GM13977 (cell line): ENCODE data around the gene CCDC14.
"Not testable (repeated sequence)": the region's sequence is repeated elsewhere in the genome, so short reads cannot be mapped to it uniquely, and the experiment has no call there.

Source experiments
- DNase-seq: peaks from one replicate; pipeline ENCODE4 v3.0.0; 2012; ENCODE audit warnings: low spot score
- in situ Hi-C: fragments of 300-500 bp; cut with MboI; formaldehyde crosslinking; loops from one replicate; pipeline ENCODE4 v1.12.0; 2022; ENCODE audit warnings: low sequenced_read_pairs, low pct_unique_long_range_greater_than_20kb, mixed read lengths, inconsistent platforms; ENCODE audit not compliant: unreplicated experiment
- TF ChIP-seq, protein P1 (sequence below): IDR thresholded peaks from 2 replicates; pipeline ENCODE4 v1.5.1; 2012; ENCODE audit warnings: mild to moderate bottlenecking, control low read depth; ENCODE audit not compliant: insufficient read depth; ENCODE audit errors: extremely low read depth, missing control alignments

CCDC14 gene

GRCh38 chr3:123971406-123971805, 10.4 kb upstream of the CCDC14 start:
- DNase-seq = no peak
- in situ Hi-C loops = no loop called here
- TF ChIP-seq, protein P1, sequence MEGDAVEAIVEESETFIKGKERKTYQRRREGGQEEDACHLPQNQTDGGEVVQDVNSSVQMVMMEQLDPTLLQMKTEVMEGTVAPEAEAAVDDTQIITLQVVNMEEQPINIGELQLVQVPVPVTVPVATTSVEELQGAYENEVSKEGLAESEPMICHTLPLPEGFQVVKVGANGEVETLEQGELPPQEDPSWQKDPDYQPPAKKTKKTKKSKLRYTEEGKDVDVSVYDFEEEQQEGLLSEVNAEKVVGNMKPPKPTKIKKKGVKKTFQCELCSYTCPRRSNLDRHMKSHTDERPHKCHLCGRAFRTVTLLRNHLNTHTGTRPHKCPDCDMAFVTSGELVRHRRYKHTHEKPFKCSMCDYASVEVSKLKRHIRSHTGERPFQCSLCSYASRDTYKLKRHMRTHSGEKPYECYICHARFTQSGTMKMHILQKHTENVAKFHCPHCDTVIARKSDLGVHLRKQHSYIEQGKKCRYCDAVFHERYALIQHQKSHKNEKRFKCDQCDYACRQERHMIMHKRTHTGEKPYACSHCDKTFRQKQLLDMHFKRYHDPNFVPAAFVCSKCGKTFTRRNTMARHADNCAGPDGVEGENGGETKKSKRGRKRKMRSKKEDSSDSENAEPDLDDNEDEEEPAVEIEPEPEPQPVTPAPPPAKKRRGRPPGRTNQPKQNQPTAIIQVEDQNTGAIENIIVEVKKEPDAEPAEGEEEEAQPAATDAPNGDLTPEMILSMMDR = no peak

DNA sequence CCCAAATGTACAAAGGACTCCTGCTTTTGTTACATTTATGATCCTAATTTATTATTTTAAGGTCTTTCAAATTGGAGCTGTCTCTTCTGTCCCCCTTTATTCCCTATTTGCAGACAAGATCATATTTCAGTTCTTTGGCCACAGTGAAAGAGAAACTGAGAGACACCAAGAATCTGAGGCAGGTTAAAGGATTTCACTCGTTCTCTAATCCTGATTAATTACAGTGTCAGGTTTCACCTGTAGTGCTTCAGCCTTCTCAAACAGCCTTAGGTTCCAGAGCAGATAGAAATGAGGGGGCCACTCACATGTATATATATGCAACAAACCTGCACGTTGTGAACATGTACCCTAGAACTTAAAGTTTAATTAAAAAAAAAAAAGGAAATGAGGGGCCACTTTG, 6.2 kb upstream of the CCDC14 start:
- DNase-seq, in situ Hi-C loops: not testable (repeated sequence)

DNA sequence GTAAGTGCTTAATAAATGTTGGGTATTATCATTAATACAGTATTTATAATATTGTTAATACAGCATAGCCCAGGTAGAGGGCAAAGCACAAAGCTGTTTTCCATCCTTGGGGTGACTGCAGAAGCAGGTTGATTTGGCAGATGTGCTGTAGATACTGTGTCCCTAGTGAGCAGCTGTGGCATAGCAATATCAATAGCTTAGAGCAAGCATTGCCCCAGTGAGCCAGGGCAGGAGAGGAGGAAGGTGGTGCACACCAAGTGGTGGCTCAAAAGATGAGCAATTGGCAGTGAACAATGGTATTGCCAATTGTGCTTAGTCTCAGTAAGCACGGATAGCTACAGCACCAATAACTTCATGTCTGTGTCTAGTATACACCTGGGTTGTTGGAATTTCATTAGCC, 5.8 kb upstream of the CCDC14 start:
- in situ Hi-C loops, DNase-seq: not testable (repeated sequence)

DNA sequence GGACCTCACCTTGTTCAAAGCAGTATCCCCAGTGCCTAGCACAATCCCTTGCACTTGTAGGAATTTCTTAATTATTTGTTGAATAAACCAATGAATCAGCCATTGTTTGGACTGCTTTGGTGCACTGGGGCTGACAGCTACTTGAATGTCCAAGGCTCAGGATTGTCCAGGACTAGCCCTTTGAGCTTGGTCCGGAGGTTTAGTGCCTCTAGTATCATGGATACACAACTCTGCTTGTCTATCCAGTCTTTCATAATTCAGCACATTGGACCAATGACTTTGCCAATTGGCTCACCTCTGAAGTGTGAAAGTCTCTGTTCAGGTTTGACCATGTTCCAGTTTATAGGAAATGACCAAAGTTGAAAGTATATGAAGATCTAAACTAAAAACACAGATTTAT, 3.8 kb upstream of the CCDC14 start:
- in situ Hi-C loops, DNase-seq: not testable (repeated sequence)

DNA sequence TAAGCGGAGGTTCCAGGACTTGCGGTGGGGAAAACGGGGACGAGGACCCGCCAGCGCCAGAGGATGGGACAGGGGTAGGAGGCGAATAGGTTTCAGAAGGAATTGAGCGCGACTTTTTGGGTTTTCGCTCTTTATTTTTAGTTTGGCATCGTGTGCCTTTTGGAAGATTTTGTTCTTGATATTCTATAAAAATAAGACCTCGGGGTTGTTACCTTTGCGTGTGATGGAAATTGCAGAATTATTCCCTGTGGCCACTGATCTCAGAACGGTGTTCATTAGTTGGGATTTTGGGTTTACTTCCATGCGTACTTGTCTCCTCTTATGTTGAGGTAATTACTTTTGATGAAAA, 453 bp upstream of the CCDC14 start:
- TF ChIP-seq, protein P1 = no peak
- no peak for DNase-seq
- in situ Hi-C loops = no loop called here

- TF ChIP-seq, protein P1 = no peak
- DNase-seq = no peak
- in situ Hi-C loops = no loop called here
Measured at GRCh38 chr3:123953735-123954134, 7.3 kb downstream of the CCDC14 start.

DNA sequence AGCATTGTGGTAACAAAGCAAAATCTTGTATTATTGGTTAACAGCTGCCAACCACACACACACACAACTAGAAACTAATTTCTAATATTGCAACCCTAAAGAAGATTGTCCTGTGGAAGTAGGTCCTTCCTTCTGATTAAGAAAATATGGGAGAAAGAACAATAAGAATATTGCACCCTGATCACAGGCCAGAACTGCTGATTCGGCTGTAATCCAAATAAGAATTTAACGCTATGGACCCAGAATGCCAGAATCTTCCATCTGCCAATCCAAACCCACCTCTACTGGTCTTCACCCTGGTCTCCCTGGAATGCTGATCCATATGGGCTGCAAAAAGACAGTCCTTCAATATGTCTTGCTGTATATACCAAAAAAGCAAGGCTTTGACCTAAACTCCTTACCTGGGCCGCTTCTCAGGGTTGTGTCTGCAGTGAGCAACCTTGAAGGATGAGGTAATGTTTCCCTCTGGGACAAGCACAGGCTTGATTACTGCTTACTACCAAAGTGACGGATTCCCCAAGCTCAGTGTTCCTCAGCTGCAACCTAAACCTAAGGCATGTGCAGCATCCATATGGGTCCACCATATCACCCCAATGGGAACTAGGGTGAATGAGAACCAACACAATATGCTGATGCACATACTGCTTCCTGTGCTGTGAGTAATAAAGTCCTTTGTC, 8.0 kb downstream of the CCDC14 start:
- DNase-seq = no peak
- in situ Hi-C loops = no loop called here
- TF ChIP-seq, protein P1 = no peak

GRCh38 chr3:123951522-123952447, 9.2 kb downstream of the CCDC14 start:
- DNase-seq = no peak
- TF ChIP-seq, protein P1 = no peak

More at GRCh38 chr3:123951522-123952447, 9.2 kb downstream of the CCDC14 start:
- in situ Hi-C loops = no loop called here
